ENCODE data around the gene TMC8. TPM values are rescaled to one million over a fixed set of nuclear protein-coding genes. Genes with fewer than 3 reads are reported as not detected.

Gene TMC8
- total RNA-seq, 4 donors from 2014 or later: 1.7 to 12.0 (median 3.0) TPM

DNA sequence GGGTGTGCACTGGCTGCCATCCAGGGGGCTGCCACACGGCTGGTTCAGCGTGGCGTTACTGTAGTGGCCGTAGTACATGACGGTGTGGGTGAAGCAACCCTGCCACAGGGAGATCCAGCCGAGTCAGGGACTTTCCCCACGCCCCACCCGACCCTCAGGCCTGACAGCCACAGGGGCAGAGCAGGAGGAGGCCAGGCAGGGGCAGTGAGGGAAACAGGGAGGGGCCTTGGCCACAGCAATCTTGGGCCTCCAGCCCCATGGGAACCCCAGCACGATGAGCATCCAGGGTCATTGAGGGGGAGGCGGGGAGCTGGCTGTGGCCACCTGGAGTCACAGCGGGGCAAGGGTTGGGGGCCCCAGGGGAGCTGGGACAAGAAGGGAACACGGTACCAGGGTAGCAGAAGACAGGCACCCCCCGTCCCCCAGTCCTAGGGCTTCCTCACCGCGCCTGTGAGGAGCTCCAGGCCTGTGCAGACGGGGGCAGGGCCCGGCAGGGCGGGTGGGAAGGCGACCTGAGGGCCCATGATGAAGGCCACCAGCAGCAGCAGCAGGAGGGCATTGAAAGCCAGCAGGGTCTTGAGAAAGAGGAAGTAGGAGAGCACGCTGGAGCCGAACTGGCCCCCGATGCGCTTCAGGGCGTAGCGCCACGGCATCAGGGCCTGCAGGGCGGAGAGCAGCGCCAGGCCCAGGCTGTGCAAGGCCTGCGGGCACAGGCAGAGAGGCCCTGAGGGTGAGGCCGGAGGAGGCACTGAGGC lies 6.3 kb upstream of the TMC8 start:
- 77 to 100% methylated on average over 2 to 6 of the region's 30 CpGs for WGBS, 2 donors (ENCODE audit: low coverage in 1 of 2)
- no peak for ATAC-seq
- Histone ChIP-seq H3K4me1 (peaks cover 0 to 54% (median 21%) of the 10 kb centered on the region in 3 donors), H3K27me3 (peaks cover 26% of the 10 kb centered on the region), H3K36me3 (peaks cover 0 to 59% of the 10 kb centered on the region in 2 donors), H3K4me3 (no peak overlapping the region), H3K27ac (peak overlapping the region in 3 of 4 donors; percentile 77 to 81 (median 81)), H3K9me3 (no peaks in the 10 kb centered on the region)
- no peak for TF ChIP-seq EP300 (IDR thresholded peaks at IDR 0.05)
- TF ChIP-seq, protein P1, sequence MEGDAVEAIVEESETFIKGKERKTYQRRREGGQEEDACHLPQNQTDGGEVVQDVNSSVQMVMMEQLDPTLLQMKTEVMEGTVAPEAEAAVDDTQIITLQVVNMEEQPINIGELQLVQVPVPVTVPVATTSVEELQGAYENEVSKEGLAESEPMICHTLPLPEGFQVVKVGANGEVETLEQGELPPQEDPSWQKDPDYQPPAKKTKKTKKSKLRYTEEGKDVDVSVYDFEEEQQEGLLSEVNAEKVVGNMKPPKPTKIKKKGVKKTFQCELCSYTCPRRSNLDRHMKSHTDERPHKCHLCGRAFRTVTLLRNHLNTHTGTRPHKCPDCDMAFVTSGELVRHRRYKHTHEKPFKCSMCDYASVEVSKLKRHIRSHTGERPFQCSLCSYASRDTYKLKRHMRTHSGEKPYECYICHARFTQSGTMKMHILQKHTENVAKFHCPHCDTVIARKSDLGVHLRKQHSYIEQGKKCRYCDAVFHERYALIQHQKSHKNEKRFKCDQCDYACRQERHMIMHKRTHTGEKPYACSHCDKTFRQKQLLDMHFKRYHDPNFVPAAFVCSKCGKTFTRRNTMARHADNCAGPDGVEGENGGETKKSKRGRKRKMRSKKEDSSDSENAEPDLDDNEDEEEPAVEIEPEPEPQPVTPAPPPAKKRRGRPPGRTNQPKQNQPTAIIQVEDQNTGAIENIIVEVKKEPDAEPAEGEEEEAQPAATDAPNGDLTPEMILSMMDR (IDR thresholded peaks at IDR 0.05): no peak
- TF ChIP-seq POLR2AphosphoS5 (IDR thresholded peaks at IDR 0.05): no peak
- TF ChIP-seq POLR2A (IDR thresholded peaks at IDR 0.05): no peak

DNA sequence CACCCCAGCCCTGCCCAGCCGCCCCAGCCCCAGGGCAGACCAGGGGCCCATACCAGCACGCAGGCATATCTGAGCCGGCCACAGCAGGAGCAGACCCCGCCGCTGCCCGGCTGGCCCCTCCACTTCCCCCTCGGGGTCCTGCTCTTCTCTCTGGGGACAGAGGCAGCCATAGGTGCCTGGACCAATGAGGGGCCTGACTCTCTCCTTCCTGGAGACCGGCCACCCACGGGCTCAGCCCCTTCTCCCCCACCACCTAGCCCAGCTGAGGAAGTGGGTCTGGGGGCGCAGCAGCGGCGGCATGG lies 5.8 kb upstream of the TMC8 start:
- Histone ChIP-seq H3K27me3 (peaks cover 31% of the 10 kb centered on the region), H3K9me3 (no peaks in the 10 kb centered on the region), H3K4me3 (no peak overlapping the region), H3K27ac (peak overlapping the region in 3 of 4 donors; percentile 77 to 81 (median 81)), H3K36me3 (peaks cover 0 to 58% of the 10 kb centered on the region in 2 donors), H3K4me1 (peaks cover 0 to 59% (median 21%) of the 10 kb centered on the region in 3 donors)
- no peak for ATAC-seq
- no CpG with 5 or more reads among the region's 12 CpGs for WGBS, 2 donors (ENCODE audit: low coverage in 1 of 2)
- TF ChIP-seq EP300 (IDR thresholded peaks at IDR 0.05) (no peak), POLR2A (IDR thresholded peaks at IDR 0.05) (peak in 1 of 2 donors; percentile 5)

DNA sequence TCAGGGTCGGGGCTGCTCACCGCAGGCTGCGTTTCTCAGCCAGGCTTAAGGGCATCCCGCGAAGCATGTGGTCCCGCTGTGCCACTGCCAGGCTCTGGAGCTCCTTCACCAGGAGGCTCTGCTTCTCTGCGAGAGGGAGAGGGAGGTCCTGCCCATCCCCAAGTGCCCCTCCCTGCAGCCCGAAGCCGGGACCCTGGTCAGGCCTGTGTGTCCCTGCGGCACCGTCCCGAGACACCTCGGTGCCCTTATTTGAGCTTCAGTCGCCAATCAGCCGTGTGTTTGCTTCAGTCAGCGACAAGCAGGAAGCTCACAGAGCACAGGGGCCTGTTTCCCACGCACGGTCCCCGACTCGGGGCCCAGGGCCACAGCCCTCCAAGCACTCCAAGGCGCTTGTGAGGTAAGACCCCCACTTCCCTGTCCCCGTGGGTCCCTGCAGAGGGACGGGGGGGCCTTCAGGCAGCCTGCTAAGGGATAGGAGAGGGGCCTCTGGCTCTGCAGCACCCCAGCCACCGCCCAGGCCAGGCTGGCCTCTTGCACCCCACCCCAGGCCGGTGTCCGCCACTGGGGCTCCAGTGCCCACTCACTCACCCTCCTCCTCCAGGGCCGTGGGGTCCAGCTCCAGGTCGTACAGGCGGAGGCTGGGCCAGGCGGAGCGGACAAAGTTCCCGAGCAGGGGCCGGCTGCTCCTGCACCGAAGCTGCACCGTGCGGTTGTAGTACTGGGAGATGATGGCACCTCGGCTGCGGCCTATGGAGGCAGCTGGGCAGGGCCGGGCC lies 5.2 kb upstream of the TMC8 start:
- Histone ChIP-seq H3K27ac (peak overlapping the region in 3 of 4 donors; percentile 77 to 81 (median 81)), H3K4me3 (no peak overlapping the region), H3K4me1 (peaks cover 0 to 65% (median 21%) of the 10 kb centered on the region in 3 donors), H3K27me3 (peaks cover 36% of the 10 kb centered on the region), H3K36me3 (peaks cover 0 to 56% of the 10 kb centered on the region in 2 donors), H3K9me3 (no peaks in the 10 kb centered on the region)
- WGBS, 2 donors (ENCODE audit: low coverage in 1 of 2): 83% methylated on average over 1 of the region's 39 CpGs; no CpG with 5 or more reads in 1 of the 2 donors
- no peak for ATAC-seq
- TF ChIP-seq, protein P1 (IDR thresholded peaks at IDR 0.05): no peak
- TF ChIP-seq POLR2A (IDR thresholded peaks at IDR 0.05) (no peak), POLR2AphosphoS5 (IDR thresholded peaks at IDR 0.05) (no peak), EP300 (IDR thresholded peaks at IDR 0.05) (no peak)

DNA sequence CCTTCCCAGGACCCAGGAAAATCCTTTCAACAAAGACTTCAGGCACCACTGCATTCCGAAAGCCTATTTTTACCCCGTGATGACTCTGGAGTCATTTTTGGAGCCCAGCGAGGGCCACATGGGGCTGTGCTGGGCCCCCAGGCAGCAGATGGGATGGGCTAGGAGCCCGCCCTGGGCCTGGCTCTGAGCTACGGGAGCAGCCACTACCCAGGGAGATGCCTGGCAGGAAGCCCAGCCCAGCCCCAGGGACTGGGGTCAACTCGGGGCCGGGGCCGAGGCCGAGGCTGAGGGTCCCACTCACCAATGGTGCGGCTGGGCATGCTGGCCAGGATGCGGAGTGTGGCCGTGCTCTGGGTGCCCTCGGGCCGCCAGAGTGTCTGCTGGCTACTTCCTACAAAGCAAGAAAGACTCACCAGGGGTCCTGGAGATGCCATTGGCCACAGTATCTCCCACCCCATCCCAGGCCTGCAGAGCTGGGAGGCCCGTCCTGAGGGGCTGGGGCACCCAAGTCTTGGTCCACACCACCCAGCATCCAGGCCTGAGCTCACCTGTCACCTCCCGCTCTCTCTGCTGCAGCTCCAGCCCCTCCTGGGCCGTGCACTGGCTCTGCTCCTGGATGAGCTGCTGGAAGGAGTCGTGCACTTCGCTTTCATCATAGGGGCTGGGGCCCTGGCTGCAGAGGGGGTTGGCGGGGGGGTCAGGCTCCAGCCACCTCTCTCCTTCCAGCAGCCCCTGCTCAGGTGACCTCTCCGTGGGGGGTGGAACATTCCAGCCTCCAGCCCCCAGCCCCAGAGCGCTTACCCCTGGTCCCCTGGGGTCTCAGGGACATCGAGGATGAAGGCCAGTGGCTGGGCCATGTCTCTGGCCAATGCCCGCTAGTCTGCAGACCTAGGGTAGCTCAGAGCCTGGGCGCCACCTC lies 4.3 kb upstream of the TMC8 start:
- TF ChIP-seq, protein P1 (IDR thresholded peaks at IDR 0.05): no peak
- TF ChIP-seq POLR2AphosphoS5 (IDR thresholded peaks at IDR 0.05) (no peak), POLR2A (IDR thresholded peaks at IDR 0.05) (no peak), EP300 (IDR thresholded peaks at IDR 0.05) (no peak)
- no peaks in the 10 kb centered on the region for H3K9me3 ChIP-seq
- H3K27ac ChIP-seq: peak overlapping the region in 3 of 4 donors; percentile 77 to 81 (median 81)
- 80% methylated on average over 1 of the region's 25 CpGs; no CpG with 5 or more reads in 1 of the 2 donors for WGBS, 2 donors (ENCODE audit: low coverage in 1 of 2)
- H3K4me3 ChIP-seq: no peak overlapping the region
- peaks cover 45% of the 10 kb centered on the region for H3K27me3 ChIP-seq
- peaks cover 0 to 73% (median 22%) of the 10 kb centered on the region in 3 donors for H3K4me1 ChIP-seq
- H3K36me3 ChIP-seq: peaks cover 0 to 47% of the 10 kb centered on the region in 2 donors
- no peak for ATAC-seq

DNA sequence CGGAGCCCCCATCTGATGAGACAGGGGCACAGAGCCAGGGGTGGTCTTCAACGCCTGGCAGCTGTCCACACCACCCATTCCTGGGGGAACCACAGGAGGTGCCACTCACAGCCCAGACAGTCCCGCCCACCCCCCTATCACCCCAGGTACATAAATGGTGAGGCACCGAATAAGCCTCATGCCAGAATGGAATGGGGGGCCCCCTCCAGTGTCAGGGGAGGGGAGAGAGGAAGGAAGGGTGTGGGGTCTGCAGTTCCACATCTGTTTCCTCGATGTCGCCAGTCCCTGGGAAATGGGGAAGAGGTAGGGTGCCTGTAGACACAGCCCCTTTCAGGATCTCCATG lies 3.7 kb upstream of the TMC8 start:
- peak overlapping the region in 3 of 4 donors; percentile 77 to 81 (median 81) for H3K27ac ChIP-seq
- peaks cover 52% of the 10 kb centered on the region for H3K27me3 ChIP-seq
- ATAC-seq: no peak

More for the DNA sequence above, 3.7 kb upstream of the TMC8 start:
- WGBS, 2 donors (ENCODE audit: low coverage in 1 of 2): 31% methylated on average over 2 of the region's 6 CpGs; no CpG with 5 or more reads in 1 of the 2 donors
- Histone ChIP-seq H3K9me3 (no peaks in the 10 kb centered on the region), H3K4me1 (peaks cover 0 to 79% (median 28%) of the 10 kb centered on the region in 3 donors), H3K36me3 (peaks cover 0 to 41% of the 10 kb centered on the region in 2 donors), H3K4me3 (peak overlapping the region in 1 of 2 donors; percentile 71)
- no peak for TF ChIP-seq POLR2AphosphoS5 (IDR thresholded peaks at IDR 0.05)
- TF ChIP-seq, protein P1 (IDR thresholded peaks at IDR 0.05): no peak
- no peak for TF ChIP-seq EP300 (IDR thresholded peaks at IDR 0.05)
- TF ChIP-seq POLR2A (IDR thresholded peaks at IDR 0.05): no peak
